Endothelial cell of umbilical vein (primary cell): Measurements from ENCODE around the gene ATXN7L1.

Experiments used
- EZH2 ChIP-seq: IDR thresholded peaks from 2 replicates; pipeline ENCODE4 v1.6.1; 2012; ENCODE audit warnings: borderline replicate concordance, low read depth, mild to moderate bottlenecking, moderate library complexity, low read length, inconsistent platforms; ENCODE audit not compliant: severe bottlenecking
- GATA2 ChIP-seq: IDR thresholded peaks from 2 replicates; pipeline ENCODE4 v1.7.0; 2011; ENCODE audit warnings: low read depth, mild to moderate bottlenecking, moderate library complexity, mixed read lengths, low read length; ENCODE audit not compliant: insufficient read length, insufficient read depth
- POLR2A ChIP-seq: IDR thresholded peaks from 2 replicates; pipeline ENCODE4 v1.6.1; 2012; ENCODE audit warnings: low read depth, mild to moderate bottlenecking, control low read depth, low read length
- TF ChIP-seq, protein P1 (sequence below), 2 donors: IDR thresholded peaks; 1 replicate in 1 of 2; 2 replicates in 1 of 2; pipeline ENCODE4 v1.5.1; 2011; ENCODE audit warnings: low read length in 2 of 2, mild to moderate bottlenecking in 2 of 2, moderate library complexity in 2 of 2, control low read depth in 1 of 2, inconsistent platforms in 1 of 2, low read depth in 1 of 2; ENCODE audit not compliant: insufficient read depth in 1 of 2; ENCODE audit errors: extremely low read depth in 1 of 2
- TF ChIP-seq, protein P2 (sequence below): IDR thresholded peaks from 2 replicates; pipeline ENCODE4 v1.6.1; 2011; ENCODE audit not compliant: insufficient read depth, insufficient read length

DNA sequence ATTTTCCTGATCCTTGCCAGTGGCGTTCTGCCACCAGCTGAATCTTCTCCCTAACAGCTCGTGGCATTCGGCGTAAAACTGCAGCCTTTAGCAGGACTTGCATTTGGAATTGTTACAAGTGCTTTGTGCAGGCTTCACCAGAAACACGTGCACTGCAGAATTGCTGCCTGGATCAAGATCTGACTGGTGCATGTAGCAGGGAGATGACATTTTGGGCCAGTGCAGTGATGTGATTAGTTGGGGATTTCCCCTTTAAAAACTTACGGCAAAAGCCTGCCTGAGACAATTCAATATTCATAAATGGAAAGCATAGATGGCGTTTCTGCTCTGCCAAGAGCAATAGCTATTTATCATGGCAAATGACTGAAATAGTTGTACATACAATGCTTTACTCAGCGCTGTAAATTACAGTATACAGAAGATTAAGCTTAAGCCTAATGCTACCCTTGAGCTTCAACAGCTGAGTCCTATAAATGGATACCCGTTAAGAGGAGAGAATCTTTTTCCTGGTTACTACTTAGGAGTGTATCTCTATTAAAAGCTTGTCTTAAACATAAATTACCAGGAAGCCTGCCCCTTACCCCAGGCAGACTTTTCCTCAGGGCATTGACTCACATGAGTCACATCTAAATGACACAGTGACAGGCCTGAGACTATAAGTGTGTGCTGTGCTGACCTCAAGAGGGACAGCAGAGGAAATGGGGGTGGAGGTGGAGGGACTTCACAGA lies 106.3 kb downstream of the ATXN7L1 start:
- TF ChIP-seq, protein P1, sequence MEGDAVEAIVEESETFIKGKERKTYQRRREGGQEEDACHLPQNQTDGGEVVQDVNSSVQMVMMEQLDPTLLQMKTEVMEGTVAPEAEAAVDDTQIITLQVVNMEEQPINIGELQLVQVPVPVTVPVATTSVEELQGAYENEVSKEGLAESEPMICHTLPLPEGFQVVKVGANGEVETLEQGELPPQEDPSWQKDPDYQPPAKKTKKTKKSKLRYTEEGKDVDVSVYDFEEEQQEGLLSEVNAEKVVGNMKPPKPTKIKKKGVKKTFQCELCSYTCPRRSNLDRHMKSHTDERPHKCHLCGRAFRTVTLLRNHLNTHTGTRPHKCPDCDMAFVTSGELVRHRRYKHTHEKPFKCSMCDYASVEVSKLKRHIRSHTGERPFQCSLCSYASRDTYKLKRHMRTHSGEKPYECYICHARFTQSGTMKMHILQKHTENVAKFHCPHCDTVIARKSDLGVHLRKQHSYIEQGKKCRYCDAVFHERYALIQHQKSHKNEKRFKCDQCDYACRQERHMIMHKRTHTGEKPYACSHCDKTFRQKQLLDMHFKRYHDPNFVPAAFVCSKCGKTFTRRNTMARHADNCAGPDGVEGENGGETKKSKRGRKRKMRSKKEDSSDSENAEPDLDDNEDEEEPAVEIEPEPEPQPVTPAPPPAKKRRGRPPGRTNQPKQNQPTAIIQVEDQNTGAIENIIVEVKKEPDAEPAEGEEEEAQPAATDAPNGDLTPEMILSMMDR (IDR thresholded peaks at IDR 0.05; ENCODE audit: extremely low read depth in 1 of 2, insufficient read depth in 1 of 2, low read depth in 1 of 2, low read length in 2 of 2): no peak
- TF ChIP-seq, protein P2, sequence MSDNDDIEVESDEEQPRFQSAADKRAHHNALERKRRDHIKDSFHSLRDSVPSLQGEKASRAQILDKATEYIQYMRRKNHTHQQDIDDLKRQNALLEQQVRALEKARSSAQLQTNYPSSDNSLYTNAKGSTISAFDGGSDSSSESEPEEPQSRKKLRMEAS: no peak
- TF ChIP-seq POLR2A: no peak
- TF ChIP-seq EZH2: no peak
- no peak for TF ChIP-seq GATA2
